IPS-NIHi7 (cell line): ENCODE data around the gene ARSB.
A peak's percentile ranks its signal among the peaks of the same experiment; 100 is the strongest.
"Not testable (repeated sequence)": the region's sequence is repeated elsewhere in the genome, so short reads cannot be mapped to it uniquely, and the experiment has no call there.

ENCODE experiments used
- DNase-seq: peaks from one replicate; pipeline ENCODE4 v3.0.0; 2012; ENCODE audit warnings: mixed read lengths; ENCODE audit errors: extremely low spot score

The ARSB gene

DNA sequence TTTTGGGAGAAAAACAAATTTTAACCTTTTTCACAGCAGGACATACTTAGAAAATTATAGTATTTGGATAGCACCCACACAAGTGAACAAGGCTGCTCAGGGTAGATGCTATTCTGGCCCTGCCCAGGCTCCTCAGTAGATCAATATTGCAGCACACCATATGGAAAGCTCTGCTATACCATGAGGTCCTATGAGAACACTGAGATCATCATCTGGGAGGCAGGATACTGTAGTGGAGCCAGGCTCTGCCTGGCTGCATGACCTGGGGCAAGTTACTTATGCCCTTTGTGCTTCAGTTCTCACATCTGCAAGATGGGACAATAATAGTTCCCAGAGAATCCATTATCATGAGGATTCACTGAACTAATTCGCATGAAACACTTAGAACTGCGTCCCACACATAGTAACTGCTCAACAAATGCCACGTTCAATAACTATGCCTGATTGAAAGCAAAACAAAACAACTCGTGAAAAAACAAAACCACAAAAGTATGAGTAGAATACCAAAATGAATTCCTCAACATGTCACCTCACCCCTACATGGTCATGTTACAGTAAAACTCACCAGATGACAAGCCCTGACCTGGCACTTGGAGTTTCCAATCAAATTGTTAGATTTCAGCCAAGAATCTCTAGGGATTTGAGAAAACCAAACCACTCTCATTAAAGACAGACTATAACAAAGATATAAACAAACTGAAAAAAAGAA, 31.9 kb downstream of the ARSB start:
- no peak for DNase-seq

- peak; percentile 43 for DNase-seq
These were observed 54.4 kb downstream of the ARSB start for GRCh38 chr5:78930721-78931120.

GRCh38 chr5:78929833-78930232, 55.3 kb downstream of the ARSB start:
- no peak for DNase-seq

GRCh38 chr5:78927657-78928282, 57.3 kb downstream of the ARSB start:
- peak; percentile 68 for DNase-seq

- no peak for DNase-seq
These were observed 58.9 kb downstream of the ARSB start for GRCh38 chr5:78926252-78926651.

- no peak for DNase-seq
These were observed 59.8 kb downstream of the ARSB start for GRCh38 chr5:78925129-78925876.

GRCh38 chr5:78923622-78923970, 61.5 kb downstream of the ARSB start:
- DNase-seq = no peak

DNA sequence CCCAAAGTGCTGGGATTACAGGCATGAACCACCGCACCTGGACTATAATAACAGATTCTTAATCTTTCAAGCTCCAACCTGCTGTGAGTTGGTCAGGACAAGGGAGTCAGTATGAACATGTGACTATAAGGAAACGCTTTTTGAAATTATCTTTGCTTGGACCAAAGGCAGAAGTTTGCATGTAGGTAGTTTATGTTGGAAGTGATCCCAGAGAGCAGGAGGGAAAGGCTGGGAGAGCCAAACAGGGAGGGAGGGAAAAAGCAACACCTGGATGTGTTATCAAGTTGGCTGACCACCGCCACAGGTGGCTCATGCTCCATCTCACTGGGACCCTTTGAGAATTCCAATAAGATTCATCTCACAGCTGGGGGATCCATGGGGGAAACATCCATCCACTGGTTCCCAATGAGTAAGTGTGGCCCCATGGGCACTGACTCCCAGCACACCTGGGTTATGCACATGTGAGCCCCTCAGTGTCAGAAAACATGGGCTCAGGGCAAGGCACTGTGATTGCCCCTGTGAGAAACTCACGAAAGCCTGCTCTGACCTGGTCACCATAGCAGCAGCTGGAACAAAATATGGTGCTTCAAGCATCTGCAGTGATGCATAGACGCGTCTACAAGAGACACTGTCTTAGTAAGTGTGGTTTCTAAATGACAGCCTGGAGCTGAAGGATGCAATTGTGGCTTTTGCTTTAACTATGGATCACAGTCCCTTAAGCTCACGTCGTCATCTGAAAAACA, 62.1 kb downstream of the ARSB start:
- DNase-seq = no peak

GRCh38 chr5:78920604-78921003, 64.5 kb downstream of the ARSB start:
- peak; percentile 56 for DNase-seq

DNA sequence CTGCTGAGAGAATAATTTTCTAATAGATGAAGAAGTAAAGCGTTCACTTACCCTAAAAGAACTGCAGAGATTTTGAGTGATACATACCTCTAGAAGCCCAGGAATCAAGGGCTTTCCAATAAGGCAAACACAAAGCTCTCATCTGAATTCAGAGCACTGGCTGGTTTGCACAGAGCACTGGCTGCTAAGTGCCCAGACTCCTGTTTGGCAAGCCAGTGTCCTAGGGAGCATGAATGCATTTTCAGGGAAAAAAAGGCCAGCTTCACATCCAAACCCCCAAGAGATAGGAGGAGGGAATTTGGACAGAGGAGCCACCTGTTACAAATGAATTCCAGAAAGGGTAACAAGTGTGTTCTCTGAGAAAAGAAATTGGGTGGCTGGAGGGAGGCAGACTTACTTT, 65.3 kb downstream of the ARSB start:
- DNase-seq = no peak

- DNase-seq = no peak
These were observed 69.1 kb downstream of the ARSB start for GRCh38 chr5:78916044-78916443.

GRCh38 chr5:78915170-78915569, 69.9 kb downstream of the ARSB start:
- no peak for DNase-seq

- DNase-seq = no peak
These were observed 72.3 kb downstream of the ARSB start for GRCh38 chr5:78912811-78913210.

DNA sequence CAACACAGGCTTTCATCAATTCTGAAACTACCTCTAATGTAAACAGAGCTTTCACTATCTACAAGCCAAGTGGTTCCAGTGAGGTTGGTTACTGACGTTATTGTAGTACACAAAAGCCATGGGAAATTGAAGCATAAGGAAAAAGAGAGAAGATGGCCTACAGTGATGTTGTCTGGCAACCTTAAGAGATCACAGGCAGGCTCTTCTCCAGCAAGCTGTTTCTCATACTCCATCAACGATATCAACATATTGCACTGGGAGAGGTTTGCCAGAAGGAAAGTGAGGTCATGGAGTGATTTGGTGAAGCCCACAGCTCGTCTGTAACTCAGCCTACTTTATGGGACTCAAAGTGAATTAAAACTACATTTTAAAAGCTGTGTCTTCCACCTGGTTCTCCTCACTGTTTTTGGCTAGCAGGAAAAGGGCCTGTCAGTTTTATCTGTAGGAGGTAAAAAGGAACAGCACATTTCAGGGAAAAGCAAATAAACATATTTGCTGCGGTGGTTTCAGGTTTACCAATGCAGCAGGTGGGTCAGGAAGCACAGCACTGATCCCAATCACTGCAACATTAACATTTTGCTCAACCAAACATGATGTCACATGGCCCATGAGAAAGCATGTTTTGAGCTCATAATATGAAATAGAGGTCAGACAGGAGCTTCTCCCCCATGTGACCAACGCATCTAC, 72.9 kb downstream of the ARSB start:
- no peak for DNase-seq

GRCh38 chr5:78909224-78909983, 75.7 kb downstream of the ARSB start:
- DNase-seq = not testable (repeated sequence)

DNA sequence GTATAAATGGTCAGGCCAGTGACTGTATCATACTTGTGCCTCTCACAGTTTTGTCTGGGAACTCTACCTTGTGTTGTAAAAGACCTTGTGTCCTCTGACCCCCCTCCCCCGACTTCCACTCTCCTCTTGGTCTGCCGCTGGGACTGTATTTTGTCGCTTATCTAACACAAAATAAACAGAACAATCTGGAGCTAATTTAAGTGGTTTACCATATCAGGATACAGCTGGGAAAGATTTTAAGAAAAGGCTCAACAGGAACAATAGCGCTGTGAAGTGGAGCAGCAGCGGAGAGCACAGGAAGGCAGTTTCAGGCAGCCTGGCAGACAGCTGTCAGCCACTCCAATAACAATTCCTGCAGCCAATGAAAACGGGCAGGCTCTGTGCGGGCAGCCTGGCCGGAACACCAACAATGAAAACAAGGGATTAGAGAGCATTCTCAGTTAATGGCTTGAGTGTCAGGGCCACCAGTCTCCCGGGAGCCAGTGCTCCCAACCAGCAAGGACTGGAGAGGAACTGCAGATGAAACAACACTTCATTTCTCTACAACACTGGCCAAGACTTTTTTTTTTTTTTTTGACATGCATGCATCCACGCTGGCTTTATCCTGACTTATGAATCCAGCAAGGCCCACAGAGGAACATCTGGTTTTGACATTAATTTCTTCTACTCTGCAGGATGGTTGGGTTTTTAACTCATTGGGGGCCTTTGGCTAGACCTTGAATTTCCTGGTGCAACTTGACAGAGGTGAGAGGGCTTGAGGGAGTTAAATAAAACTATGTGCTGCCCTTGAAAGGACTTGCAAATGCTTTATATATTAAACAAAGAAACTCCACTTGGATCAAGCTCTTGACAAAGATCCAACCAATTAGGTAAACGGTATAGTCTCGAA, 76.7 kb downstream of the ARSB start:
- peak; percentile 66 for DNase-seq

- DNase-seq = no peak
These were observed 77.7 kb downstream of the ARSB start for GRCh38 chr5:78907255-78907891.

- no peak for DNase-seq
These were observed 79.8 kb downstream of the ARSB start for GRCh38 chr5:78905084-78905938.
